ENCODE data around the gene ASXL1. TPM values are rescaled to one million over a fixed set of nuclear protein-coding genes. Genes with fewer than 3 reads are reported as not detected.
A peak's percentile ranks its signal among the peaks of the same experiment; 100 is the strongest.
"Not testable (repeated sequence)": the region's sequence is repeated elsewhere in the genome, so short reads cannot be mapped to it uniquely, and the experiment has no call there.

Gene ASXL1
- total RNA-seq, 2 donors from 2014 or later, result 38.8 to 40.4 TPM

GRCh38 chr20:32350421-32350820 is 7.7 kb upstream of the ASXL1 start:
- Histone ChIP-seq H3K27me3 (no peaks in the 10 kb centered on the region), H3K4me3 (no peak overlapping the region), H3K9ac (ENCODE audit: low read depth in 2 of 2, low read length in 2 of 2) (no peak overlapping the region), H3K27ac (no peak overlapping the region), H3K4me1 (no peaks in the 10 kb centered on the region), H3K36me3 (no peaks in the 10 kb centered on the region), H3K9me3 (no peaks in the 10 kb centered on the region)
- DNase-seq, result no peak
- intact Hi-C loops (cut with DNase I), result loop anchor here (10.0 kb wide), 1 partner anchor 134 kb away; no protein-coding TSS in a partner anchor
- no peak for TF ChIP-seq CTCF (IDR thresholded peaks at IDR 0.05)

- H3K9me3 ChIP-seq, result no peaks in the 10 kb centered on the region
- H3K4me3 ChIP-seq, result no peak overlapping the region
- no peaks in the 10 kb centered on the region for H3K27me3 ChIP-seq
- H3K27ac ChIP-seq, result no peak overlapping the region
- no peak overlapping the region for H3K9ac ChIP-seq (ENCODE audit: low read depth in 2 of 2, low read length in 2 of 2)
- no peaks in the 10 kb centered on the region for H3K36me3 ChIP-seq
- TF ChIP-seq CTCF (IDR thresholded peaks at IDR 0.05), result no peak
- DNase-seq, result no peak
- H3K4me1 ChIP-seq, result no peaks in the 10 kb centered on the region
- intact Hi-C loops (cut with DNase I), result loop anchor here (10.0 kb wide), 1 partner anchor 133 kb away; no protein-coding TSS in a partner anchor
Observed at GRCh38 chr20:32352121-32352720, 5.9 kb upstream of the ASXL1 start.

GRCh38 chr20:32353848-32354496 is 4.2 kb upstream of the ASXL1 start:
- DNase-seq, result no peak
- Histone ChIP-seq H3K27me3 (no peaks in the 10 kb centered on the region), H3K4me1 (no peaks in the 10 kb centered on the region), H3K4me3 (no peak overlapping the region), H3K9ac (ENCODE audit: low read depth in 2 of 2, low read length in 2 of 2) (no peak overlapping the region), H3K9me3 (no peaks in the 10 kb centered on the region), H3K36me3 (no peaks in the 10 kb centered on the region), H3K27ac (no peak overlapping the region)
- TF ChIP-seq CTCF (IDR thresholded peaks at IDR 0.05), result no peak
- intact Hi-C loops (cut with DNase I), result loop anchor here (10.0 kb wide), 1 partner anchor 131 kb away; no protein-coding TSS in a partner anchor

- H3K4me1 ChIP-seq, result no peaks in the 10 kb centered on the region
- DNase-seq, result no peak
- no peak for TF ChIP-seq CTCF (IDR thresholded peaks at IDR 0.05)
- intact Hi-C loops (cut with DNase I), result loop anchor here (10.0 kb wide), 1 partner anchor 130 kb away; no protein-coding TSS in a partner anchor
- H3K9ac ChIP-seq (ENCODE audit: low read depth in 2 of 2, low read length in 2 of 2), result no peak overlapping the region
- no peak overlapping the region for H3K27ac ChIP-seq
- H3K4me3 ChIP-seq, result no peak overlapping the region
- H3K36me3 ChIP-seq, result no peaks in the 10 kb centered on the region
- H3K9me3 ChIP-seq, result no peaks in the 10 kb centered on the region
- no peaks in the 10 kb centered on the region for H3K27me3 ChIP-seq
Observed at GRCh38 chr20:32354592-32355416, 3.3 kb upstream of the ASXL1 start.

GRCh38 chr20:32355417-32355841 is 2.7 kb upstream of the ASXL1 start:
- Histone ChIP-seq H3K27me3 (no peaks in the 10 kb centered on the region), H3K27ac (no peak overlapping the region), H3K4me1 (no peaks in the 10 kb centered on the region), H3K36me3 (no peaks in the 10 kb centered on the region), H3K9me3 (no peaks in the 10 kb centered on the region), H3K4me3 (no peak overlapping the region), H3K9ac (ENCODE audit: low read depth in 2 of 2, low read length in 2 of 2) (no peak overlapping the region)
- TF ChIP-seq CTCF (IDR thresholded peaks at IDR 0.05), result no peak
- intact Hi-C loops (cut with DNase I), result loop anchor here (10.0 kb wide), 1 partner anchor 129 kb away; no protein-coding TSS in a partner anchor
- DNase-seq, result no peak

GRCh38 chr20:32355907-32356621 is 2.1 kb upstream of the ASXL1 start:
- not testable (repeated sequence) for H3K9me3 ChIP-seq; H3K4me1 ChIP-seq; H3K9ac ChIP-seq (ENCODE audit: low read depth in 2 of 2, low read length in 2 of 2); H3K27me3 ChIP-seq; H3K36me3 ChIP-seq; H3K4me3 ChIP-seq; DNase-seq
- H3K27ac ChIP-seq, result peak overlapping the region; percentile 86
- intact Hi-C loops (cut with DNase I), result loop anchor here (10.0 kb wide), 1 partner anchor 129 kb away; no protein-coding TSS in a partner anchor

Data from colonic mucosa (tissue), 4 donors.